CD14-positive monocyte (primary cell): Measurements from ENCODE around the gene PYHIN1. TPM values are rescaled to one million over a fixed set of nuclear protein-coding genes. Genes with fewer than 3 reads are reported as not detected.

ENCODE experiments used
- DNase-seq, 3 donors: peaks; one replicate each; pipeline ENCODE4 v3.0.0-alpha.2; 2011 to 2022
- H2AFZ ChIP-seq: 2 replicates; pipeline ENCODE4 v1.6.0; 2012; ENCODE audit warnings: mild to moderate bottlenecking, low read depth, low read length, inconsistent platforms; ENCODE audit not compliant: insufficient read depth, poor library complexity, severe bottlenecking
- H3K27ac ChIP-seq, 2 donors: 1 replicate in 1 of 2; 2 replicates in 1 of 2; pipeline ENCODE4 v1.5.1; 2012 to 2013; ENCODE audit warnings: low read length in 2 of 2, control low read depth in 1 of 2, inconsistent platforms in 1 of 2, low read depth in 1 of 2, mild to moderate bottlenecking in 1 of 2
- H3K27me3 ChIP-seq, 2 donors: one replicate each; pipeline versions ENCODE4 v1.6.0 to v1.6.1; 2011 to 2013; ENCODE audit warnings: low read length in 2 of 2; ENCODE audit not compliant: control insufficient read depth in 2 of 2, insufficient read depth in 2 of 2
- H3K36me3 ChIP-seq, 2 donors: replicated peaks in 1 of 2; 1 replicate in 1 of 2; 2 replicates in 1 of 2; pipeline versions ENCODE4 v1.5.1 to v1.6.1; 2012 to 2013; ENCODE audit warnings: low read length in 2 of 2, control low read depth in 1 of 2, inconsistent platforms in 1 of 2, mild to moderate bottlenecking in 1 of 2; ENCODE audit not compliant: insufficient read depth in 2 of 2, control insufficient read depth in 1 of 2
- H3K4me1 ChIP-seq, 2 donors: 1 replicate in 1 of 2; 2 replicates in 1 of 2; pipeline versions ENCODE4 v1.5.1 to v1.6.1; 2012 to 2013; ENCODE audit warnings: low read length in 2 of 2, control low read depth in 1 of 2, inconsistent platforms in 1 of 2, mild to moderate bottlenecking in 1 of 2, moderate library complexity in 1 of 2; ENCODE audit not compliant: insufficient read depth in 2 of 2, control insufficient read depth in 1 of 2
- H3K4me2 ChIP-seq: replicated peaks from 2 replicates; pipeline ENCODE3; 2012; ENCODE audit warnings: low read length, moderate library complexity, mild to moderate bottlenecking; ENCODE audit not compliant: poor library complexity, severe bottlenecking; ENCODE audit errors: extremely low read depth
- H3K4me3 ChIP-seq, 3 experiments: fragments of 200-600 bp in 1 of 3; sonication (generic) in 1 of 3; replicated peaks in 1 of 3; 1 replicate in 2 of 3; 2 replicates in 1 of 3; pipeline ENCODE4 v1.5.1; 2011 to 2013; ENCODE audit warnings: low read length in 3 of 3, mild to moderate bottlenecking in 3 of 3, control low read depth in 2 of 3, low read depth in 2 of 3, inconsistent platforms in 1 of 3, moderate library complexity in 1 of 3
- H3K79me2 ChIP-seq: 2 replicates; pipeline ENCODE4 v1.6.0; 2012; ENCODE audit warnings: mild to moderate bottlenecking, control low read depth, inconsistent platforms, low read length, moderate library complexity; ENCODE audit not compliant: insufficient read depth
- H3K9ac ChIP-seq: 2 replicates; pipeline ENCODE4 v1.6.0; 2017; ENCODE audit warnings: low read length, mild to moderate bottlenecking; ENCODE audit not compliant: insufficient read depth, poor library complexity, severe bottlenecking
- H3K9me3 ChIP-seq, 2 donors: replicated peaks in 1 of 2; 1 replicate in 1 of 2; 2 replicates in 1 of 2; pipeline versions ENCODE4 v1.5.1 to v1.6.1; 2012 to 2013; ENCODE audit warnings: low read length in 2 of 2, control low read depth in 1 of 2; ENCODE audit not compliant: control insufficient read depth in 1 of 2, insufficient read depth in 1 of 2
- H4K20me1 ChIP-seq: 2 replicates; pipeline ENCODE4 v1.6.0; 2012; ENCODE audit warnings: mild to moderate bottlenecking, low read length, control low read depth, moderate library complexity; ENCODE audit not compliant: insufficient read depth
- H3K27ac Mint-ChIP-seq, 7 donors: one replicate each; pipeline ENCODE4 v1.8.0; 2020; ENCODE audit warnings: mild to moderate bottlenecking in 7 of 7, mixed read lengths in 7 of 7, moderate library complexity in 6 of 7, inconsistent platforms in 2 of 7
- H3K27me3 Mint-ChIP-seq, 3 donors: one replicate each; pipeline ENCODE4 v1.8.0; 2021 to 2022; ENCODE audit warnings: low read depth in 3 of 3, mild to moderate bottlenecking in 3 of 3, mixed read lengths in 3 of 3, moderate library complexity in 3 of 3, inconsistent platforms in 1 of 3
- H3K36me3 Mint-ChIP-seq, 2 donors: one replicate each; pipeline ENCODE4 v1.8.0; 2020; ENCODE audit warnings: mixed read lengths in 2 of 2, inconsistent platforms in 1 of 2, mild to moderate bottlenecking in 1 of 2
- H3K4me1 Mint-ChIP-seq: one replicate; pipeline ENCODE4 v1.8.0; 2020; ENCODE audit warnings: mild to moderate bottlenecking, mixed read lengths
- H3K4me3 Mint-ChIP-seq, 2 donors: one replicate each; pipeline ENCODE4 v1.8.0; 2020; ENCODE audit warnings: mild to moderate bottlenecking in 2 of 2, mixed read lengths in 2 of 2, moderate library complexity in 1 of 2
- H3K9me3 Mint-ChIP-seq, 7 donors: one replicate each; pipeline ENCODE4 v1.8.0; 2020 to 2022; ENCODE audit warnings: mixed read lengths in 7 of 7, mild to moderate bottlenecking in 6 of 7, moderate library complexity in 6 of 7, inconsistent platforms in 2 of 7
- WGBS: methylation state at CpG from one replicate; pipeline ENCODE4 v1.1.5; 2013; ENCODE audit warnings: missing lambda C conversion rate; ENCODE audit not compliant: insufficient coverage; 5-methylcytosine and 5-hydroxymethylcytosine counted together
- intact Hi-C, 2 donors: fragments of 100-400 bp; cut with micrococcal nuclease; formaldehyde crosslinking; loops; one replicate each; pipeline versions ENCODE4 v1.15.0 to v1.15.1; 2023
- polyA plus RNA-seq, 3 donors: library from polyadenylated mRNA; depleted of rRNA in 1 of 3; unstranded in 2 of 3; stranded (reverse) in 1 of 3; fragments of 300-500 nt in 2 of 3; fragments of >200 nt in 1 of 3; fragmentation: Illumina TruSeq in 2 of 3; gene quantifications; 1 replicate in 2 of 3; 2 replicates in 1 of 3; pipeline ENCODE4 v1.2.3, GENCODE V29; 2012 to 2021
- TF ChIP-seq, protein P1 (sequence below): fragments of 200-600 bp; IDR thresholded peaks from one replicate; pipeline ENCODE4 v1.8.0; 2022; ENCODE audit warnings: antibody characterized with exemption, mild to moderate bottlenecking

PYHIN1 gene
- polyA plus RNA-seq, 3 donors, result 0.15 to 0.44 TPM; not detected in 1

DNA sequence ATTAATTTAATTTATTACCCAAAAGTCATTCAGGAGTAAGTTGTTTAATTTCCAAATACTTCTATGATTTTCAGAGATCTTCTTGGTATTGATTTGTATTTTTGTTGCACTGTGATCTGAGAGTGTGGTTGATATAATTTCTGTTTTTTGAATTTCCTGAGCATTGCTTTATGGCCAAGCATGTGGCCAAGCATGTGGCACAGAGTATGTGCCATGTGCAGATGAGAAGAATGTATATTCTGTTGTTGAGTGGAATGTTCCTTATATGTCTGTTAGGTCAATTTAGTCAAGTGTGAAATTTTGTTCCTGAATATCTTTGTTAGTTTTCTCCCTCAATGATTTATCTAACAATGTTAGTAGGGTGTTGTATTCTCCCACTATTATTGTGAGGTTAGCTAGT is 53.0 kb downstream of the PYHIN1 start:
- Histone ChIP-seq H3K9ac (no peak overlapping the region), H3K4me3 (no peak overlapping the region), H3K79me2 (no peaks in the 10 kb centered on the region), H3K4me1 (no peaks in the 10 kb centered on the region), H4K20me1 (no peaks in the 10 kb centered on the region), H3K27ac (no peak overlapping the region), H3K4me2 (no peak overlapping the region), H2AFZ (no peak overlapping the region), H3K9me3 (peaks cover 14 to 19% of the 10 kb centered on the region in 2 donors), H3K36me3 (no peaks in the 10 kb centered on the region), H3K27me3 (no peaks in the 10 kb centered on the region)
- no peak for DNase-seq
- Mint-ChIP-seq H3K9me3 (peaks cover 18 to 41% (median 27%) of the 10 kb centered on the region in 7 donors), H3K27ac (no peak overlapping the region), H3K27me3 (no peaks in the 10 kb centered on the region), H3K4me1 (no peaks in the 10 kb centered on the region), H3K4me3 (no peak overlapping the region), H3K36me3 (peaks cover 0 to 4% of the 10 kb centered on the region in 2 donors)
- TF ChIP-seq, protein P1, sequence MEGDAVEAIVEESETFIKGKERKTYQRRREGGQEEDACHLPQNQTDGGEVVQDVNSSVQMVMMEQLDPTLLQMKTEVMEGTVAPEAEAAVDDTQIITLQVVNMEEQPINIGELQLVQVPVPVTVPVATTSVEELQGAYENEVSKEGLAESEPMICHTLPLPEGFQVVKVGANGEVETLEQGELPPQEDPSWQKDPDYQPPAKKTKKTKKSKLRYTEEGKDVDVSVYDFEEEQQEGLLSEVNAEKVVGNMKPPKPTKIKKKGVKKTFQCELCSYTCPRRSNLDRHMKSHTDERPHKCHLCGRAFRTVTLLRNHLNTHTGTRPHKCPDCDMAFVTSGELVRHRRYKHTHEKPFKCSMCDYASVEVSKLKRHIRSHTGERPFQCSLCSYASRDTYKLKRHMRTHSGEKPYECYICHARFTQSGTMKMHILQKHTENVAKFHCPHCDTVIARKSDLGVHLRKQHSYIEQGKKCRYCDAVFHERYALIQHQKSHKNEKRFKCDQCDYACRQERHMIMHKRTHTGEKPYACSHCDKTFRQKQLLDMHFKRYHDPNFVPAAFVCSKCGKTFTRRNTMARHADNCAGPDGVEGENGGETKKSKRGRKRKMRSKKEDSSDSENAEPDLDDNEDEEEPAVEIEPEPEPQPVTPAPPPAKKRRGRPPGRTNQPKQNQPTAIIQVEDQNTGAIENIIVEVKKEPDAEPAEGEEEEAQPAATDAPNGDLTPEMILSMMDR, result no peak
- intact Hi-C loops, result no loop called here

DNA sequence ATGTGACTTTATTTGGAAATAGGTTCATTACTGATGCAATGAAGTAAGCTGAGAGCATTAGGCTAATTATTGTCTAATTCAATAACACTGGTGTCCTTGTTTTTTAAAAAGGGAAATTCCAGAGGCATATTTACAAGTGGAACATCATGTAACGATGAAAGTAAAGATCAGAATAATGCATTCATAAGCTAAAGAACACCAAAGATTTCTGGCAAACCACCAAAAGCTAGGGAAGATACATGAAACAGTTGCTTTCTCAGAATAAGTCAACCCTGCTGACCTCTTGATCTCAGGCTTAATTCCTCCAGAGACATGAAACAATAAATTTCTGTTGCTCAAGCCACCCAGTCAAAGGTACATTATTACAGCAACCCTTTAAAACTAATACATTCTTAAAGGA is 58.1 kb downstream of the PYHIN1 start:
- H3K79me2 ChIP-seq, result no peaks in the 10 kb centered on the region
- H2AFZ ChIP-seq, result no peak overlapping the region
- no peak overlapping the region for H3K4me3 ChIP-seq
- Mint-ChIP-seq H3K27me3 (peaks cover 0 to 2% (median 0%) of the 10 kb centered on the region in 3 donors), H3K4me3 (no peak overlapping the region), H3K9me3 (peaks cover 13 to 26% (median 16%) of the 10 kb centered on the region in 7 donors), H3K4me1 (no peaks in the 10 kb centered on the region), H3K27ac (no peak overlapping the region), H3K36me3 (peaks cover 0 to 8% of the 10 kb centered on the region in 2 donors)
- H4K20me1 ChIP-seq, result no peaks in the 10 kb centered on the region
- H3K4me1 ChIP-seq, result no peaks in the 10 kb centered on the region
- H3K9ac ChIP-seq, result no peak overlapping the region
- H3K27me3 ChIP-seq, result no peaks in the 10 kb centered on the region
- H3K9me3 ChIP-seq, result peaks cover 0 to 20% of the 10 kb centered on the region in 2 donors
- DNase-seq, result no peak
- no peaks in the 10 kb centered on the region for H3K36me3 ChIP-seq
- intact Hi-C loops, result no loop called here
- WGBS, result 100% methylated on average over 1 of the region's 1 CpG
- H3K4me2 ChIP-seq, result no peak overlapping the region
- no peak overlapping the region for H3K27ac ChIP-seq
- TF ChIP-seq, protein P1, result no peak
